GM12873 (cell line): ENCODE measurements around the gene NETO2.
A peak's percentile ranks its signal among the peaks of the same experiment; 100 is the strongest.

ENCODE experiments used
- TF ChIP-seq, protein P1 (sequence below): IDR thresholded peaks from 2 replicates; pipeline ENCODE4 v1.5.1; 2012; ENCODE audit warnings: low read depth, mild to moderate bottlenecking, moderate library complexity, low read length, control low read depth; ENCODE audit not compliant: insufficient read depth; ENCODE audit errors: missing control alignments

NETO2 gene, protein sequence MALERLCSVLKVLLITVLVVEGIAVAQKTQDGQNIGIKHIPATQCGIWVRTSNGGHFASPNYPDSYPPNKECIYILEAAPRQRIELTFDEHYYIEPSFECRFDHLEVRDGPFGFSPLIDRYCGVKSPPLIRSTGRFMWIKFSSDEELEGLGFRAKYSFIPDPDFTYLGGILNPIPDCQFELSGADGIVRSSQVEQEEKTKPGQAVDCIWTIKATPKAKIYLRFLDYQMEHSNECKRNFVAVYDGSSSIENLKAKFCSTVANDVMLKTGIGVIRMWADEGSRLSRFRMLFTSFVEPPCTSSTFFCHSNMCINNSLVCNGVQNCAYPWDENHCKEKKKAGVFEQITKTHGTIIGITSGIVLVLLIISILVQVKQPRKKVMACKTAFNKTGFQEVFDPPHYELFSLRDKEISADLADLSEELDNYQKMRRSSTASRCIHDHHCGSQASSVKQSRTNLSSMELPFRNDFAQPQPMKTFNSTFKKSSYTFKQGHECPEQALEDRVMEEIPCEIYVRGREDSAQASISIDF

DNA sequence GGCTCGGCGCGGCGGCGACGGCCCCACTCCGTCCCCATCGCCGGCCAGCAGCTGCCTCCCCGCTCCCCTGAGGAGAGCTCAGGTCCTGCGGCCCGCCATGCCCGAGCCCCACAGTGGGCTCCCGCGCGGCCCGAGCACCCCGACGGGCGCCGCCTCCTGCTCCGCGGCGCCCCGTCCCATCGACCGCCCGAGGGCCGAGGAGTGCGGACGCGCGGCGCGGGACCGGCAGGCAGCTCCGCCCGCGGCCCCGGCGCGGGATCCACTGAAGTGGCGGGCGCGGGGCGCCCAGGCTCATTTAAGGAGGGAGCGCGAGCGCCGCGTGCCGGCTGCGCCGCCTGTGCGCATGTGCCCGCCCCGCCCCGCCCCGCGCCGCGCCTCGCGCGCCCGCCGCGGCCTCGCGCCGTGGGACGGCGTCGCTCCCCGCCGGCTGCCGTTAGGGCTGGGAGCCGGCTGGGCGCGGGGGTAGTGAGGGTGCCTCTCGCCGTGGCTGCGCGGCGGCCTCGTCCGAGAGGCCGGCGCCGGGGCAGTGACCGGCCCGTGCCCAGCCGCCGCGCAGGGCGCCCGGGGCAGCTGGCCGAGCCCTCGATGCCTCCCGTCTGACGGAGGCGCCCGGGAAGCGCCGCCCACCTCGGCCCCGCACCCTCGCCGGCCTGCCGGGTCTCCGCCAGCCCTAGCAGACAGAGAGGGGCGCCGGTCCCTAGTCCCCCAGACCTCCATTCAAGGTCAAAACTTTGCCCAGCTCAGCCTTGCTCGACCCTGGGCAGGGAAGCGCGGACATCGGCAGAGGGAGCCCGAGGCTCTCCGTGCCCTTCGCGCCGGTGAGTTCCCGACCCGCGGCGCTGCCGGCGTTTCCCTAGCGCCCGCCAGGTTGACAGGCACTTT lies at the start of gene NETO2:
Gene NETO2, minus strand, starts transcription at position 269 of the 882 bp plus-strand sequence. CDS start 333 bp downstream, outside the sequence.
- TF ChIP-seq, protein P1, sequence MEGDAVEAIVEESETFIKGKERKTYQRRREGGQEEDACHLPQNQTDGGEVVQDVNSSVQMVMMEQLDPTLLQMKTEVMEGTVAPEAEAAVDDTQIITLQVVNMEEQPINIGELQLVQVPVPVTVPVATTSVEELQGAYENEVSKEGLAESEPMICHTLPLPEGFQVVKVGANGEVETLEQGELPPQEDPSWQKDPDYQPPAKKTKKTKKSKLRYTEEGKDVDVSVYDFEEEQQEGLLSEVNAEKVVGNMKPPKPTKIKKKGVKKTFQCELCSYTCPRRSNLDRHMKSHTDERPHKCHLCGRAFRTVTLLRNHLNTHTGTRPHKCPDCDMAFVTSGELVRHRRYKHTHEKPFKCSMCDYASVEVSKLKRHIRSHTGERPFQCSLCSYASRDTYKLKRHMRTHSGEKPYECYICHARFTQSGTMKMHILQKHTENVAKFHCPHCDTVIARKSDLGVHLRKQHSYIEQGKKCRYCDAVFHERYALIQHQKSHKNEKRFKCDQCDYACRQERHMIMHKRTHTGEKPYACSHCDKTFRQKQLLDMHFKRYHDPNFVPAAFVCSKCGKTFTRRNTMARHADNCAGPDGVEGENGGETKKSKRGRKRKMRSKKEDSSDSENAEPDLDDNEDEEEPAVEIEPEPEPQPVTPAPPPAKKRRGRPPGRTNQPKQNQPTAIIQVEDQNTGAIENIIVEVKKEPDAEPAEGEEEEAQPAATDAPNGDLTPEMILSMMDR = peak; percentile 68

DNA sequence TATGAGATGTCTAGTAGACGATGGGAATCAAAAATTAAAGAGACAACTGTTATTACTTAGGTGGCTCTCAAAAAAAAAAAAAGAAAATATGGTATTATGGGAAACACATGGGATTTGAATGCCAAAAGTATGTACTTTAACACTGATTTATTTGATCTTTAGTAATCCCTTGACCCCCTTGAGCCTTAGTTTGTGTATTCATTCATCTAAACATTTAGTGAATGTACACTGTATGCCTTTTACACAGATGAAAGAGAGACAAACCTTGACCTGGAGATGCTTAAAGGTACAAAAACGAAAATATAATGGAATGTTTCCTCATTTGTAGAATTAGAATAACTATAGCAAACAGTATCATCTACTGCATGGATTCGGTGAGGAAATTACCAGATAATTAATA lies 38.6 kb upstream of the NETO2 start:
- TF ChIP-seq, protein P1 = no peak

DNA sequence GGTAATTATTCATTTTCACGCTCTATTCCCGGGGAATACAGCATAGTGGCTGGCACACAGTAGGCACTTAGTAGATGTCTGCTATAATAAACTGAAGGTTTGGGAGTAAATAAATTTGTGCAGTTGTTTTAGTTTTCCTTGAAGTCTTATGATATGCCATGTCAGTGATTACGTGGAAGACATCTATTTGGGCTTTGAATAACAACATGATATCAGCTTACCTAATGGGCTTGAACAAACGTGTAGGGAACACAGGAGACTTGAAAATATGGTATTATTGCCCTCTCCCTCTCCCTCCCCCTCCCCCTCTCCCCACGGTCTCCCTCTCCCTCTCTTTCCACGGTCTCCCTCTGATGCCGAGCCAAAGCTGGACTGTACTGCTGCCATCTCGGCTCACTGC lies 36.3 kb upstream of the NETO2 start:
- TF ChIP-seq, protein P1 = no peak

DNA sequence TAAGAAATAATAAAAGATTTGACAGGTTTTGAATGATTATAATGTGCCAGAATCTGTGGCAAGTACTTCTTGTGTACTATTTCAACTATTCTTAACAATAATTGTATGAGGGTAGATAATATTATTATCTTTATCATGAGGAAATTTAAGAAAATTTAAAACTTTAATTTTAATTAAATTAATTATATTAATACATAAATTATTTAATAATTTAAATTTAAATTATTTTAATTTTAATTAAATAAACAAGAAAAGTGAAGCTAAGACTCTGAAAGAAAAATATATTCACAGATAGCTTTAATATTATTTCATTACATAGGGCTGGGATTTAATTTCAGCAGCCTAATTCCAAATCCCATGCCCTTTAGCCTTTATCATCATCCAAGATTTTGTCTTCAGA lies 31.4 kb upstream of the NETO2 start:
- TF ChIP-seq, protein P1 = no peak

DNA sequence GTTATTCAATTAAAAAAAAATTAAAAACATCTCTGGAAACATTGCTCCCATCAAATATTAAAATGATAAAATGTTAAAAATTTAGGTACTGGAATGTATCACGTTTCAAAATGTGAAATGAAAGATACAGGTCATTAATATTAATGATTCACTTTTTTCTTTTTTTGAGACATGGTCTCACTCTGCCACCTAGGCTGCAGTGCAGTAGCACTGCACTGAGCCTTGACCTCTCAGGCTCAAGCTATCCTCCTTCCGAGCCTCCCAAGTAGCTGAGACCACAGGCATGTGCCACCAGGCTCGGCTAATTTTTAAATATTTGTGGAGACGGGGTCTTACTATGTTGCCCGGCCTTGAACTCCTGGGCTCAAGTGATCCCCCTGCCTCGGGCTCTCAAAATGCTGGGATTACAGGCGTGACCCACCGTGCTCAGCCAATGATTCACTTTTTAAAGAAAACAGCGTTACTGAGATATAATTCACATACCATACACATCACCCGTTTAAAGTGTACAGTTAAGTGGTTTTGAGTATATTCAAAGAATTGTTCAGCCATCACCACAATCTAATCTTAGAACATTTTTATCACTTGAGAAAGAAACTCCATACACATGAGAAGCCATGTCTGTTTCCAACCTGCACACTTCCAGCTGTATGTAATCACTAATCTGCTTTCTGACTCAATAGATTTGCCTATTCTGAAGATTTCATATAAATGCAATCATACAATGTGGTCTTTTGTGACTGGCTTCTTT lies 19.1 kb upstream of the NETO2 start:
- TF ChIP-seq, protein P1 = no peak

DNA sequence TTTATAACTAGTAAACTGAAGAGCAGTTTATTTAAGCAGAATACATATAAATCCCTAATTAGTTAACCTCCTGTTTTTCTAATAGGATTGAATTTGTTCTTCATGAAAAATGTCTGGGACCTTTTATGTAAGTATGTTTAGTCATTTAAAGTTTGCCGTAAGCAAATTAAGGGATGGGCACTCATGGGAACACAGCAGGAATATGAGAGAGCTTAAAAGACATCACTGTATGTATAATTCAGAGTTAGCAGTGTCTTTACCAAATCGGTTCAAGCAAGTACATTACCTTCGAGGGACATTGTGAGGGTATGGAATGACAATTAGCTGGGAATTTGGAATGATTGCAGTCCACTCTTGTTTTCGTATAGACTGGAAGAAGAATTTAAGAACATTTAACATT lies 17.7 kb upstream of the NETO2 start:
- TF ChIP-seq, protein P1 = no peak
